Neural progenitor cell (in vitro differentiated cells): ENCODE measurements around the gene BTAF1. TPM values are rescaled to one million over a fixed set of nuclear protein-coding genes. Genes with fewer than 3 reads are reported as not detected.
A peak's percentile ranks its signal among the peaks of the same experiment; 100 is the strongest.

Source experiments
- DNase-seq: peaks from one replicate; pipeline ENCODE4 v3.0.0-alpha.2; 2016; ENCODE audit warnings: low spot score
- H2AFZ ChIP-seq: fragments of 200-600 bp; sonication (generic); replicated peaks from 2 replicates; pipeline ENCODE4 v1.6.1; 2016; ENCODE audit warnings: antibody characterized with exemption
- H3F3A ChIP-seq: fragments of 200-600 bp; sonication (generic); 2 replicates; pipeline ENCODE4 v1.6.1; 2016; ENCODE audit warnings: antibody characterized with exemption, low read depth
- H3K27ac ChIP-seq: fragments of 200-600 bp; sonication (generic); 2 replicates; pipeline ENCODE4 v1.5.1; 2016; ENCODE audit warnings: mild to moderate bottlenecking
- H3K27me3 ChIP-seq: fragments of 200-600 bp; sonication (generic); 2 replicates; pipeline ENCODE4 v1.6.1; 2016; ENCODE audit warnings: mild to moderate bottlenecking, moderate library complexity
- H3K36me3 ChIP-seq: fragments of 200-600 bp; sonication (generic); 2 replicates; pipeline ENCODE4 v1.5.1; 2016
- H3K4me1 ChIP-seq: fragments of 200-600 bp; sonication (generic); 2 replicates; pipeline ENCODE4 v1.6.1; 2016; ENCODE audit warnings: mixed run types
- H3K4me2 ChIP-seq: fragments of 200-600 bp; sonication (generic); 2 replicates; pipeline ENCODE4 v1.6.1; 2016
- H3K4me3 ChIP-seq: fragments of 200-600 bp; sonication (generic); 2 replicates; pipeline ENCODE4 v1.5.1; 2016
- H3K79me2 ChIP-seq: fragments of 200-600 bp; sonication (generic); 2 replicates; pipeline ENCODE4 v1.6.1; 2016; ENCODE audit warnings: low read depth
- H3K9ac ChIP-seq: fragments of 200-600 bp; sonication (generic); 2 replicates; pipeline ENCODE4 v1.6.1; 2016
- H3K9me3 ChIP-seq: fragments of 200-600 bp; sonication (generic); 2 replicates; pipeline ENCODE4 v1.5.1; 2016; ENCODE audit warnings: low read depth
- H4K20me1 ChIP-seq: fragments of 200-600 bp; sonication (generic); 2 replicates; pipeline ENCODE4 v1.6.1; 2016; ENCODE audit warnings: low read depth
- H3K27ac Mint-ChIP-seq: 3 replicates; pipeline ENCODE4 v1.8.0; 2021; ENCODE audit warnings: mixed read lengths
- H3K27me3 Mint-ChIP-seq: 2 replicates; pipeline ENCODE4 v1.8.0; 2022; ENCODE audit warnings: low read depth, mild to moderate bottlenecking, inconsistent platforms, moderate library complexity, mixed read lengths; ENCODE audit not compliant: insufficient read depth
- H3K36me3 Mint-ChIP-seq: 3 replicates; pipeline ENCODE4 v1.8.0; 2021; ENCODE audit warnings: mixed read lengths
- H3K4me1 Mint-ChIP-seq: 3 replicates; pipeline ENCODE4 v1.8.0; 2021; ENCODE audit warnings: mixed read lengths
- H3K4me3 Mint-ChIP-seq: 3 replicates; pipeline ENCODE4 v1.8.0; 2021; ENCODE audit warnings: mild to moderate bottlenecking, moderate library complexity, mixed read lengths
- H3K9me3 Mint-ChIP-seq: 3 replicates; pipeline ENCODE4 v1.8.0; 2020; ENCODE audit warnings: mixed read lengths
- EZH2 ChIP-seq: fragments of 200-600 bp; sonication (generic); IDR thresholded peaks from 2 replicates; pipeline ENCODE4 v1.6.1; 2017; ENCODE audit warnings: antibody characterized with exemption, mild to moderate bottlenecking, moderate library complexity
- EZH2phosphoT487 ChIP-seq: fragments of 200-600 bp; sonication (generic); IDR thresholded peaks from 2 replicates; pipeline ENCODE4 v1.6.1; 2017; ENCODE audit warnings: antibody characterized with exemption
- total RNA-seq: library from RNA; depleted of rRNA; stranded (reverse); fragments of >200 nt; gene quantifications from 2 replicates; pipeline ENCODE4 v1.2.3, GENCODE V29; 2015; ENCODE audit warnings: low replicate concordance
- TF ChIP-seq, protein P1 (sequence below): fragments of 200-600 bp; sonication (generic); IDR thresholded peaks from 2 replicates; pipeline ENCODE4 v1.5.1; 2017; ENCODE audit warnings: antibody characterized with exemption, mild to moderate bottlenecking

The BTAF1 gene
- total RNA-seq, 1 donor from 2014 or later, result 127 TPM

DNA sequence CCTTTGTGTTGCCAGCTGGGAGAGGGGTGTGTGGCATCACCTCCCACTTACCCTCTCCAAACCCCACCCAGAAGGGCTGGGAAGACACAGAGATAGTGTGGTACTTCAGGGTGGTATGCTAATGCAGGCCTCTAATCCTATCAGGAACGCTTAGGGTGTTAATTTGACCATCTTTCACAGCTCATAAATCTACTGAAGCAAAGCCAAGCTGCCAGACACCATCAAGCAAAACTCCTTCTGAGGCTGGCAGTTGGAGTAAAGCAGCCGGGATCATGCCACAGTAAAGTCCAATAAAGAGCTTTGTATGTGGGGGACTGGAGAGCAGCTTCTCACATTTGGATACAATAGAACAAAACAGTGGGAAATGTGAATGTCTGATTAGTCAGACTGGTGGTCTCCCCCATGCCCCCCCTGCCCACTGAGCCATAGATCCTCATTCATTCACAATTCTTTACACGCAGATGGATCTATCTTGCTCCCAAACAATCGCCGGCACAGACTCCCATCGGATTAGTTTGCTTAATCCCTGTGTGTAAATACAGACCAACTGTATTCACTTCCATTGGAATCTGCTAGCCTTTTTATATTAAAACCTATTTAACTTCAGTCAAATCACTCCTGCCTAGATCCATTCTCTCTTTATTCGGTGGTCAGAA lies 43.9 kb upstream of the BTAF1 start:
- Mint-ChIP-seq H3K36me3 (no peaks in the 10 kb centered on the region), H3K9me3 (peaks cover 4% of the 10 kb centered on the region), H3K4me3 (peak overlapping the region; percentile 60), H3K27ac (peak overlapping the region; percentile 88), H3K27me3 (peaks cover 7% of the 10 kb centered on the region), H3K4me1 (peaks cover 45% of the 10 kb centered on the region)
- Histone ChIP-seq H3K9ac (no peak overlapping the region), H3K27ac (peak overlapping the region; percentile 93), H3K27me3 (peaks cover 43% of the 10 kb centered on the region), H3K4me3 (peak overlapping the region; percentile 18), H4K20me1 (peaks cover 7% of the 10 kb centered on the region), H3K4me2 (peak overlapping the region; percentile 65), H3K36me3 (no peaks in the 10 kb centered on the region), H2AFZ (no peak overlapping the region), H3K9me3 (no peaks in the 10 kb centered on the region), H3K79me2 (no peaks in the 10 kb centered on the region), H3K4me1 (peaks cover 44% of the 10 kb centered on the region), H3F3A (peaks cover 82% of the 10 kb centered on the region)
- peak; percentile 93 for DNase-seq
- TF ChIP-seq, protein P1, sequence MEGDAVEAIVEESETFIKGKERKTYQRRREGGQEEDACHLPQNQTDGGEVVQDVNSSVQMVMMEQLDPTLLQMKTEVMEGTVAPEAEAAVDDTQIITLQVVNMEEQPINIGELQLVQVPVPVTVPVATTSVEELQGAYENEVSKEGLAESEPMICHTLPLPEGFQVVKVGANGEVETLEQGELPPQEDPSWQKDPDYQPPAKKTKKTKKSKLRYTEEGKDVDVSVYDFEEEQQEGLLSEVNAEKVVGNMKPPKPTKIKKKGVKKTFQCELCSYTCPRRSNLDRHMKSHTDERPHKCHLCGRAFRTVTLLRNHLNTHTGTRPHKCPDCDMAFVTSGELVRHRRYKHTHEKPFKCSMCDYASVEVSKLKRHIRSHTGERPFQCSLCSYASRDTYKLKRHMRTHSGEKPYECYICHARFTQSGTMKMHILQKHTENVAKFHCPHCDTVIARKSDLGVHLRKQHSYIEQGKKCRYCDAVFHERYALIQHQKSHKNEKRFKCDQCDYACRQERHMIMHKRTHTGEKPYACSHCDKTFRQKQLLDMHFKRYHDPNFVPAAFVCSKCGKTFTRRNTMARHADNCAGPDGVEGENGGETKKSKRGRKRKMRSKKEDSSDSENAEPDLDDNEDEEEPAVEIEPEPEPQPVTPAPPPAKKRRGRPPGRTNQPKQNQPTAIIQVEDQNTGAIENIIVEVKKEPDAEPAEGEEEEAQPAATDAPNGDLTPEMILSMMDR, result no peak
- TF ChIP-seq EZH2 (no peak), EZH2phosphoT487 (peak; percentile 100)

DNA sequence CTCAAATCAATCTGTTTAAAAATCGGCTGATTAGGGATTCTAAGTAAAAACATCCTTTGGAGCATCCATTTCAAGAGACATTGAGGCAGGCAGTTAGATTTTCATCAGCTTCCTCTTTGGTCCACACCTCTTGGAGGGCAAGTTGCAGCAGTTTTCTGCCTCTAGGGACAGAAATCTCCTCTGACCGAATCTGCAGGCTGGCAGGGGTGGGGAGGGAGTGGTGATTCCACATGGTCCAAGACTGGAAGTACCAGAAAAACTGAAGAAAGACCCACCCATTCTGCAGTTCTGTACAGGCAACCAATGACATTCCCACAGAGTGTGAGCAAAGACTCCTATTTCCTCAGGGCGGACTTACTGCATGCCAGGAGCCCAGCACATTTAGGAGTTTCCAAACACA lies 43.3 kb upstream of the BTAF1 start:
- Mint-ChIP-seq H3K27me3 (peaks cover 7% of the 10 kb centered on the region), H3K27ac (peak overlapping the region; percentile 88), H3K4me1 (peaks cover 48% of the 10 kb centered on the region), H3K9me3 (peaks cover 4% of the 10 kb centered on the region), H3K4me3 (peak overlapping the region; percentile 49), H3K36me3 (no peaks in the 10 kb centered on the region)
- peak overlapping the region; percentile 93 for H3K27ac ChIP-seq
- H3K4me2 ChIP-seq, result peak overlapping the region; percentile 65
- H3K79me2 ChIP-seq, result no peaks in the 10 kb centered on the region
- H3K4me1 ChIP-seq, result peaks cover 44% of the 10 kb centered on the region
- H3K9me3 ChIP-seq, result no peaks in the 10 kb centered on the region
- DNase-seq, result peak; percentile 77
- H3K27me3 ChIP-seq, result peaks cover 39% of the 10 kb centered on the region
- peaks cover 83% of the 10 kb centered on the region for H3F3A ChIP-seq
- H2AFZ ChIP-seq, result no peak overlapping the region
- H4K20me1 ChIP-seq, result peaks cover 7% of the 10 kb centered on the region
- TF ChIP-seq, protein P1, result peak; percentile 36
- no peak for TF ChIP-seq EZH2
- TF ChIP-seq EZH2phosphoT487, result no peak
- H3K4me3 ChIP-seq, result peak overlapping the region; percentile 5
- H3K36me3 ChIP-seq, result no peaks in the 10 kb centered on the region
- H3K9ac ChIP-seq, result no peak overlapping the region

DNA sequence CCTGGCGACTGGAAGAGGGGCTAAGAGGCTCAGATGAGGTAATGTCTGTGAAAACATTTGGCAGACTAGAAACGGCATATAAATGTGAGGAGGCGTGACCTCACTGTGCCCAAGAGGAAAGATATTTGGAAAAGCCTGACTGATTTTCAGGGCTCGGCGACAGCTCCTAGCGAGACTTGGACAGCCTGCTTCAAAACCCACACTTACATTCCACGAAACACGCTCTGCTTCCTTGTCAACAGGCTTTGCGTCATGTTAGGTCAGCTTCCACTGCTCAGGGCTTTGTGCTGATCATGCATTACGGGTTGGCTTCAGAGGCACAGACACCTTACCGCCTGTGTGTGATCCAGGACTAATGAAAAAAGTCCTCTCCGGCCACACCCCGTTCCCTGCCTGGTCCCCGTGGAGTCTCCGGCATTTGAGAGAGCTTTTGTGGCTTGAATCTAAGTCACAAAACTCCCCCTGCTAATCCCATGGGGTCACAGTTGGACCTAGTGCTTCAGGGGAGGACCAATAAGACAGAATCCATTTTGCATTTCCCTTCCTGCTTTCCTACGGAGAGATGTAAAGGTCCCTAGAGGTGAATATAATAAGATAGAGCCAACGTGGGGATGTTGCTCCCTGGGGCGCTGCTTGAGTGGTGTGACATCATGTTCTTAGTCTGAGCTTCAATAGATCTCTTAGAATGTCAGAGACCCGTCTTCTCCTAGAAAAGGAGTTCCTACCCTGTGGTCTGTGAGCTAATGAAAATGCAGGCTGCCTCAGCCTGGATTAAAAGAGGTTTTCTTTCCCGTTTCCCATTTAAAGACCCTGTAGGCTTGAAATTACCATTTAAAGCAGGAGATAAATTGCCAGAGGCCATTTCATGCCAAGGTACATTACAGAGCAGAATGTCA lies 39.8 kb upstream of the BTAF1 start:
- Histone ChIP-seq H3K27ac (peak overlapping the region; percentile 70), H3K4me2 (peak overlapping the region; percentile 56), H3K27me3 (peaks cover 25% of the 10 kb centered on the region), H3K4me3 (peak overlapping the region; percentile 15), H3K9ac (no peak overlapping the region), H3K9me3 (no peaks in the 10 kb centered on the region), H2AFZ (no peak overlapping the region), H3K79me2 (no peaks in the 10 kb centered on the region), H3F3A (peaks cover 91% of the 10 kb centered on the region), H3K4me1 (peaks cover 71% of the 10 kb centered on the region), H4K20me1 (peaks cover 7% of the 10 kb centered on the region), H3K36me3 (no peaks in the 10 kb centered on the region)
- Mint-ChIP-seq H3K27ac (peak overlapping the region; percentile 98), H3K36me3 (no peaks in the 10 kb centered on the region), H3K4me1 (peaks cover 74% of the 10 kb centered on the region), H3K27me3 (peaks cover 3% of the 10 kb centered on the region), H3K9me3 (peaks cover 4% of the 10 kb centered on the region), H3K4me3 (peak overlapping the region; percentile 84)
- DNase-seq, result peak; percentile 81
- TF ChIP-seq EZH2phosphoT487 (peak; percentile 81), EZH2 (peak; percentile 27)
- TF ChIP-seq, protein P1, result no peak
